HEK293 (cell line): ENCODE results near the gene PEX10.

Experiments
- FEZF1 ChIP-seq: fragments of 450-650 bp; formaldehyde crosslinking; IDR thresholded peaks from 2 replicates; pipeline ENCODE4 v1.5.1; 2016; ENCODE audit warnings: missing biosample characterization, missing genetic modification characterization
- HOXA7 ChIP-seq: sonication (generic); formaldehyde crosslinking; IDR thresholded peaks from 2 replicates; pipeline ENCODE4 v1.8.1; 2022; ENCODE audit warnings: missing genetic modification reagents, borderline replicate concordance
- IKZF3 ChIP-seq: fragments of 450-650 bp; IDR thresholded peaks from 2 replicates; pipeline ENCODE4 v1.5.0; 2018; ENCODE audit warnings: missing biosample characterization, mild to moderate bottlenecking, missing genetic modification characterization, moderate library complexity
- ZNF114 ChIP-seq: fragments of 450-650 bp; formaldehyde crosslinking; IDR thresholded peaks from 2 replicates; pipeline ENCODE4 v1.5.0; 2017; ENCODE audit warnings: missing biosample characterization, missing genetic modification characterization
- ZNF501 ChIP-seq: fragments of 450-650 bp; formaldehyde crosslinking; IDR thresholded peaks from 2 replicates; pipeline ENCODE4 v1.5.1; 2016; ENCODE audit warnings: missing biosample characterization, missing genetic modification characterization
- ZNF776 ChIP-seq: fragments of 450-650 bp; formaldehyde crosslinking; IDR thresholded peaks from 2 replicates; pipeline ENCODE4 v1.5.0; 2017; ENCODE audit warnings: missing biosample characterization, missing genetic modification characterization, borderline replicate concordance
- TF ChIP-seq, protein P1 (sequence below): fragments of 450-650 bp; formaldehyde crosslinking; IDR thresholded peaks from 2 replicates; pipeline ENCODE4 v1.5.1; 2016; ENCODE audit warnings: missing biosample characterization, missing genetic modification characterization

DNA sequence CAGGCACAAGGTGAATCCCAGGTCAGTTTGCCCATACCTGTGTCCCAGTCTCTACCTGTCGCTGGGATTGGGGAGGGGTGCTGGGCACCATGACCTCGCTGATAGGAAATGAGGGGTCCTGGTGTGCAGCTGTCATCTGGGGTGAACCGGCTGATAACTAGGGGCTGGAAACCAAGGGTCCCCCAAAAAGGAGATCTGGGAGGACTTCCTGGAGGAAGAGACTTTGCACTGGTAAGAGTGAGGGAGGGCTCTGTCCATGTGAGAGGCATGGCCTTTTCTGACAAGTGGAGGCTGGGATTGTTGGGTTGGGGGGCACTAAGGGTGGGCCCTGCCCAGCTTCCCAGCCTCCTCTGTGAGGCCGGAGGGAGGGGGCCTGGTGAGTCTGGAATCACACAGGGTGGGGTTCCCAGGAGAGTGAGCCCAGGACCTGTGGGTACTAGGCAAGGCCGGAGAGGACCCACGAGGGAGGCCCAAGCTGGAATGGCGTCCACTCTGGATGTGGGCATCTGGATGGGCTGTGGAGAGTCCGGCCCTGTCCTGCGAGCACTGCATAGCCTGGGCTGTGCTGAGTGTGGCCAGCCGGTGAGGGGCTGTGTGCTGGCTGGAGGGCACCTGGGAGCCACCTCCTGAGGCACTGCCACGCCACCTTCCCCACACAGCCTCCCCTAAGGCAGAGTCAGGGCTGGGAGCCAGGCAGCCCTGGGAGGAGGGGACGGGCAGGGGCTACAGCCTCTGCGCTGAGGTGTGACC, 4.9 kb upstream of the PEX10 start:
- TF ChIP-seq ZNF501 (tag by site-specific recombination) (no peak), IKZF3 (no peak), FEZF1 (tag by site-specific recombination) (no peak), ZNF776 (no peak), ZNF114 (tag by site-specific recombination) (no peak), HOXA7 (CRISPR knock-in tag) (no peak)
- TF ChIP-seq, protein P1, sequence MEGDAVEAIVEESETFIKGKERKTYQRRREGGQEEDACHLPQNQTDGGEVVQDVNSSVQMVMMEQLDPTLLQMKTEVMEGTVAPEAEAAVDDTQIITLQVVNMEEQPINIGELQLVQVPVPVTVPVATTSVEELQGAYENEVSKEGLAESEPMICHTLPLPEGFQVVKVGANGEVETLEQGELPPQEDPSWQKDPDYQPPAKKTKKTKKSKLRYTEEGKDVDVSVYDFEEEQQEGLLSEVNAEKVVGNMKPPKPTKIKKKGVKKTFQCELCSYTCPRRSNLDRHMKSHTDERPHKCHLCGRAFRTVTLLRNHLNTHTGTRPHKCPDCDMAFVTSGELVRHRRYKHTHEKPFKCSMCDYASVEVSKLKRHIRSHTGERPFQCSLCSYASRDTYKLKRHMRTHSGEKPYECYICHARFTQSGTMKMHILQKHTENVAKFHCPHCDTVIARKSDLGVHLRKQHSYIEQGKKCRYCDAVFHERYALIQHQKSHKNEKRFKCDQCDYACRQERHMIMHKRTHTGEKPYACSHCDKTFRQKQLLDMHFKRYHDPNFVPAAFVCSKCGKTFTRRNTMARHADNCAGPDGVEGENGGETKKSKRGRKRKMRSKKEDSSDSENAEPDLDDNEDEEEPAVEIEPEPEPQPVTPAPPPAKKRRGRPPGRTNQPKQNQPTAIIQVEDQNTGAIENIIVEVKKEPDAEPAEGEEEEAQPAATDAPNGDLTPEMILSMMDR (tag by site-specific recombination), result no peak
